ENCODE data around the gene MINPP1. TPM values are rescaled to one million over a fixed set of nuclear protein-coding genes. Genes with fewer than 3 reads are reported as not detected.
A peak's percentile ranks its signal among the peaks of the same experiment; 100 is the strongest.

MINPP1 gene
- total and polyA plus RNA-seq, 2 of the 13 experiments (the other 11 are each of a cell fraction or from before 2014, with no cell fraction given), result 19.2 to 53.7 TPM

GRCh38 chr10:87500646-87501048, 4.0 kb upstream of the MINPP1 start (continued):
- TF ChIP-seq NR0B2 (CRISPR knock-in tag; IDR thresholded peaks at IDR 0.05) (no peak), GATA4 (IDR thresholded peaks at IDR 0.05; ENCODE audit: borderline replicate concordance, low read depth) (peak; percentile 99), CTCF (CRISPR knock-in tag; IDR thresholded peaks at IDR 0.05) (0 out of 2 replicates have a peak, but pooled peaks have one; percentile 8), MED1 (CRISPR knock-in tag; IDR thresholded peaks at IDR 0.05) (peak; percentile 94), ZNF644 (CRISPR knock-in tag; IDR thresholded peaks at IDR 0.05; ENCODE audit: low read depth) (peak; percentile 99), ZBTB25 (CRISPR knock-in tag; IDR thresholded peaks at IDR 0.05) (peak; percentile 86; the same call in 1 of the 2 replicates), ZNF580 (CRISPR knock-in tag; IDR thresholded peaks at IDR 0.05; ENCODE audit: borderline replicate concordance, low read depth) (peak; percentile 81; the same call in 1 of the 2 replicates), HDAC1 (CRISPR knock-in tag; IDR thresholded peaks at IDR 0.05) (peak; percentile 92), ZNF747 (CRISPR knock-in tag; IDR thresholded peaks at IDR 0.05; ENCODE audit: borderline replicate concordance) (0 out of 2 replicates have a peak, but pooled peaks have one; percentile 77), UBTF (CRISPR knock-in tag; IDR thresholded peaks at IDR 0.05) (no peak), ARNT2 (CRISPR knock-in tag; IDR thresholded peaks at IDR 0.05; ENCODE audit: low read depth) (peak; percentile 67; the same call in 1 of the 2 replicates), DMAP1 (CRISPR knock-in tag; IDR thresholded peaks at IDR 0.05) (peak; percentile 83), HNF4G (IDR thresholded peaks at IDR 0.05; ENCODE audit: borderline replicate concordance, low read depth, low read length) (peak; percentile 94), HNF4G (CRISPR knock-in tag; IDR thresholded peaks at IDR 0.05; ENCODE audit: borderline replicate concordance, low read depth) (peak; percentile 85; the same call in 1 of the 2 replicates), ZMYM2 (CRISPR knock-in tag; IDR thresholded peaks at IDR 0.05) (peak; percentile 79; the same call in 1 of the 2 replicates), IKZF4 (CRISPR knock-in tag; IDR thresholded peaks at IDR 0.05; ENCODE audit: borderline replicate concordance, low read depth, not compliant biosample characterization) (no peak), ZNF484 (CRISPR knock-in tag; IDR thresholded peaks at IDR 0.05; ENCODE audit: borderline replicate concordance, low read depth) (no peak), IKZF1 (IDR thresholded peaks at IDR 0.05) (no peak), RNF219 (CRISPR knock-in tag; IDR thresholded peaks at IDR 0.05) (peak; percentile 81; the same call in 1 of the 2 replicates), ZNF292 (CRISPR knock-in tag; IDR thresholded peaks at IDR 0.05; ENCODE audit: borderline replicate concordance, low read depth) (peak; percentile 55; the same call in 1 of the 2 replicates)

All from HepG2 (cell line).